ENCODE results near the gene ASPSCR1. TPM values are rescaled to one million over a fixed set of nuclear protein-coding genes. Genes with fewer than 3 reads are reported as not detected.

ASPSCR1 gene
- total and polyA plus RNA-seq, 2 of the 13 experiments (the other 11 are each of a cell fraction or from before 2014, with no cell fraction given): 274 to 314 TPM

DNA sequence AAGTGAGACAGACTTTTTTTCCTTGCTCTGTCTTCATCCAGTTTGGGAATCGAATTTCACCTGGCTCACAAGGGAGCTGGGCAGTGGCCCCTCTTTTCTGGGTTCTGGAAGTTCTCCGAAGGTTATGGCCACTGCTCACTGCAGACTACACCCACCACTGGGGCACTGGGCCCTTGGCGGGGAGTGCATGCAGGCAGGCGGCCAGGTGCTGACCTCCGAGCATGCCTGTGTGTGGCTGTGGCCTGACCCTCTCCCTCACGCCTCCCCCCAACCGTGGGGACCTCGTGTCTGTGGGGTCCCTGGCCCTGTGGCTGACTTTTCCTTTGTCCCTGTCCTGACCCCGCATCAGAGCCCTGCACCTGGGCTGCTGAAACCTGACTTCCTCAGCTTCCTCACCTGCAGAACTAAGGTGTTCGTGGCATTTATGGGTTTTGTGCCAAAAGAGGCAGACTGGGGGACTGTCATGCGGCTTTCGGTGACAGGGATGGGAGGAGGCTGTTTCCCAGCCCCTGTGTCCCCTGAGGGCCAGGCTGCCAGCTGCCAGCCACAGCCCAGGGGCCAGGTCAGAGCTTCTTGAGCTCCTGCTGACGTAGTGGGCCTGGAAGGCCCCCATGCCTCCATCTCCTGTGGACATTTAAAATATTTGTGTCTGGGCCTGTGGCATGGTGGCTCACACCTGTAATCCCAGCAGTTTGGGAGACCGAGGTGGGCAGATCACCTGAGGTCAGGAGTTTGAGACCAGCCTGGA is 21.4 kb downstream of the ASPSCR1 start (continued):
- TF ChIP-seq, protein P1, sequence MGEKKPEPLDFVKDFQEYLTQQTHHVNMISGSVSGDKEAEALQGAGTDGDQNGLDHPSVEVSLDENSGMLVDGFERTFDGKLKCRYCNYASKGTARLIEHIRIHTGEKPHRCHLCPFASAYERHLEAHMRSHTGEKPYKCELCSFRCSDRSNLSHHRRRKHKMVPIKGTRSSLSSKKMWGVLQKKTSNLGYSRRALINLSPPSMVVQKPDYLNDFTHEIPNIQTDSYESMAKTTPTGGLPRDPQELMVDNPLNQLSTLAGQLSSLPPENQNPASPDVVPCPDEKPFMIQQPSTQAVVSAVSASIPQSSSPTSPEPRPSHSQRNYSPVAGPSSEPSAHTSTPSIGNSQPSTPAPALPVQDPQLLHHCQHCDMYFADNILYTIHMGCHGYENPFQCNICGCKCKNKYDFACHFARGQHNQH (CRISPR knock-in tag; IDR thresholded peaks at IDR 0.05): no peak
- TF ChIP-seq ZNF510 (CRISPR knock-in tag; IDR thresholded peaks at IDR 0.05; ENCODE audit: low read depth) (0 out of 2 replicates have a peak, but pooled peaks have one; percentile 14), ZNF230 (CRISPR knock-in tag; IDR thresholded peaks at IDR 0.05) (0 out of 2 replicates have a peak, but pooled peaks have one; percentile 54), ATF7-NPFF (CRISPR knock-in tag; IDR thresholded peaks at IDR 0.05; ENCODE audit: low read depth) (peak; percentile 5; the same call in 1 of the 2 replicates), ZBTB7B (CRISPR knock-in tag; IDR thresholded peaks at IDR 0.05) (0 out of 2 replicates have a peak, but pooled peaks have one; percentile 49), RAD21 (CRISPR knock-in tag; IDR thresholded peaks at IDR 0.05) (no peak), PRPF4 (IDR thresholded peaks at IDR 0.05; ENCODE audit: low read depth, low read length, poor library complexity, severe bottlenecking) (no peak), MTA3 (CRISPR knock-in tag; IDR thresholded peaks at IDR 0.05) (no peak), CAMTA2 (CRISPR knock-in tag; IDR thresholded peaks at IDR 0.05; ENCODE audit: borderline replicate concordance) (no peak), ZBTB8A (CRISPR knock-in tag; IDR thresholded peaks at IDR 0.05; ENCODE audit: borderline replicate concordance, low read depth) (0 out of 2 replicates have a peak, but pooled peaks have one; percentile 4), ZNF143 (CRISPR knock-in tag; IDR thresholded peaks at IDR 0.05) (no peak; the same call in 1 of the 2 replicates), HNRNPL (IDR thresholded peaks at IDR 0.05; ENCODE audit: low read depth, low read length) (peak; percentile 85), PCBP2 (optimal IDR thresholded peaks at IDR 0.05; ENCODE audit: low read depth, low read length, poor library complexity, severe bottlenecking) (no peak), ZNF251 (CRISPR knock-in tag; IDR thresholded peaks at IDR 0.05) (no peak), SCMH1 (CRISPR knock-in tag; IDR thresholded peaks at IDR 0.05; ENCODE audit: borderline replicate concordance) (no peak), SMARCC2 (IDR thresholded peaks at IDR 0.05) (no peak)
- TF ChIP-seq, protein P2, sequence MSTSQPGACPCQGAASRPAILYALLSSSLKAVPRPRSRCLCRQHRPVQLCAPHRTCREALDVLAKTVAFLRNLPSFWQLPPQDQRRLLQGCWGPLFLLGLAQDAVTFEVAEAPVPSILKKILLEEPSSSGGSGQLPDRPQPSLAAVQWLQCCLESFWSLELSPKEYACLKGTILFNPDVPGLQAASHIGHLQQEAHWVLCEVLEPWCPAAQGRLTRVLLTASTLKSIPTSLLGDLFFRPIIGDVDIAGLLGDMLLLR (CRISPR knock-in tag; IDR thresholded peaks at IDR 0.05): no peak
- TF ChIP-seq, protein P3, sequence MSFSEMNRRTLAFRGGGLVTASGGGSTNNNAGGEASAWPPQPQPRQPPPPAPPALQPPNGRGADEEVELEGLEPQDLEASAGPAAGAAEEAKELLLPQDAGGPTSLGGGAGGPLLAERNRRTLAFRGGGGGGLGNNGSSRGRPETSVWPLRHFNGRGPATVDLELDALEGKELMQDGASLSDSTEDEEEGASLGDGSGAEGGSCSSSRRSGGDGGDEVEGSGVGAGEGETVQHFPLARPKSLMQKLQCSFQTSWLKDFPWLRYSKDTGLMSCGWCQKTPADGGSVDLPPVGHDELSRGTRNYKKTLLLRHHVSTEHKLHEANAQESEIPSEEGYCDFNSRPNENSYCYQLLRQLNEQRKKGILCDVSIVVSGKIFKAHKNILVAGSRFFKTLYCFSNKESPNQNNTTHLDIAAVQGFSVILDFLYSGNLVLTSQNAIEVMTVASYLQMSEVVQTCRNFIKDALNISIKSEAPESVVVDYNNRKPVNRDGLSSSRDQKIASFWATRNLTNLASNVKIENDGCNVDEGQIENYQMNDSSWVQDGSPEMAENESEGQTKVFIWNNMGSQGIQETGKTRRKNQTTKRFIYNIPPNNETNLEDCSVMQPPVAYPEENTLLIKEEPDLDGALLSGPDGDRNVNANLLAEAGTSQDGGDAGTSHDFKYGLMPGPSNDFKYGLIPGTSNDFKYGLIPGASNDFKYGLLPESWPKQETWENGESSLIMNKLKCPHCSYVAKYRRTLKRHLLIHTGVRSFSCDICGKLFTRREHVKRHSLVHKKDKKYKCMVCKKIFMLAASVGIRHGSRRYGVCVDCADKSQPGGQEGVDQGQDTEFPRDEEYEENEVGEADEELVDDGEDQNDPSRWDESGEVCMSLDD (CRISPR knock-in tag; IDR thresholded peaks at IDR 0.05; ENCODE audit: borderline replicate concordance): no peak
- TF ChIP-seq, protein P4, sequence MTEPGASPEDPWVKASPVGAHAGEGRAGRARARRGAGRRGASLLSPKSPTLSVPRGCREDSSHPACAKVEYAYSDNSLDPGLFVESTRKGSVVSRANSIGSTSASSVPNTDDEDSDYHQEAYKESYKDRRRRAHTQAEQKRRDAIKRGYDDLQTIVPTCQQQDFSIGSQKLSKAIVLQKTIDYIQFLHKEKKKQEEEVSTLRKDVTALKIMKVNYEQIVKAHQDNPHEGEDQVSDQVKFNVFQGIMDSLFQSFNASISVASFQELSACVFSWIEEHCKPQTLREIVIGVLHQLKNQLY (CRISPR knock-in tag; IDR thresholded peaks at IDR 0.05): no peak
